Gastroesophageal sphincter (tissue), 3 donors: ENCODE results near the gene COL25A1.

ENCODE experiments used
- CTCF ChIP-seq, 4 experiments: fragments of 200-600 bp in 2 of 4; fragments of 450-650 bp in 2 of 4; sonication (generic) in 1 of 4; IDR thresholded peaks; one replicate each; pipeline ENCODE4 v1.5.1; 2017 to 2019; ENCODE audit warnings: antibody characterized with exemption in 4 of 4, mild to moderate bottlenecking in 2 of 4, moderate library complexity in 2 of 4
- EP300 ChIP-seq: sonication (generic); formaldehyde crosslinking; IDR thresholded peaks from one replicate; pipeline ENCODE4 v1.6.1; 2017; ENCODE audit warnings: antibody characterized with exemption, mild to moderate bottlenecking
- POLR2AphosphoS5 ChIP-seq: sonication (generic); formaldehyde crosslinking; IDR thresholded peaks from one replicate; pipeline ENCODE4 v1.6.1; 2017; ENCODE audit warnings: antibody characterized with exemption

- TF ChIP-seq CTCF (IDR thresholded peaks at IDR 0.05), result no peak
- TF ChIP-seq EP300, result no peak
- TF ChIP-seq POLR2AphosphoS5, result no peak
Measured at GRCh38 chr4:109234596-109234995, 67.9 kb downstream of the COL25A1 start.
